H9 (cell line): ENCODE data around the gene NDUFB2. TPM values are rescaled to one million over a fixed set of nuclear protein-coding genes. Genes with fewer than 3 reads are reported as not detected.

Source experiments
- DNase-seq: peaks from one replicate; pipeline ENCODE4 v3.0.0-alpha.2; 2017
- H2AFZ ChIP-seq: one replicate; pipeline ENCODE4 v1.6.1; 2013; ENCODE audit warnings: mild to moderate bottlenecking, low read length, control low read depth, moderate library complexity
- H2AK5ac ChIP-seq: 2 replicates; pipeline ENCODE4 v1.6.1; 2013; ENCODE audit warnings: low read length, control low read depth, mixed read lengths; ENCODE audit not compliant: insufficient read length
- H2BK120ac ChIP-seq: one replicate; pipeline ENCODE4 v1.6.1; 2013; ENCODE audit warnings: low read depth, mild to moderate bottlenecking, low read length, control low read depth, inconsistent platforms; ENCODE audit not compliant: poor library complexity, severe bottlenecking
- H2BK12ac ChIP-seq: 2 replicates; pipeline ENCODE4 v1.6.1; 2013; ENCODE audit warnings: low read length, control low read depth, mixed read lengths, low read depth; ENCODE audit not compliant: insufficient read length
- H2BK15ac ChIP-seq: 2 replicates; pipeline ENCODE4 v1.6.1; 2013; ENCODE audit warnings: low read depth, low read length, control low read depth
- H2BK20ac ChIP-seq: one replicate; pipeline ENCODE4 v1.6.1; 2013; ENCODE audit warnings: low read depth, mild to moderate bottlenecking, low read length, control low read depth, inconsistent platforms; ENCODE audit not compliant: poor library complexity, severe bottlenecking
- H2BK5ac ChIP-seq: 2 replicates; pipeline ENCODE4 v1.6.1; 2013; ENCODE audit warnings: low read length, control low read depth, mixed read lengths; ENCODE audit not compliant: insufficient read length
- H3K14ac ChIP-seq: 2 replicates; pipeline ENCODE4 v1.6.1; 2013; ENCODE audit warnings: low read length, control low read depth; ENCODE audit not compliant: insufficient read depth
- H3K18ac ChIP-seq: 2 replicates; pipeline ENCODE4 v1.6.1; 2013; ENCODE audit warnings: low read depth, mild to moderate bottlenecking, mixed read lengths, low read length, control low read depth; ENCODE audit not compliant: insufficient read length
- H3K23ac ChIP-seq: 2 replicates; pipeline ENCODE4 v1.6.1; 2013; ENCODE audit warnings: low read length, control low read depth, mixed read lengths, low read depth; ENCODE audit not compliant: insufficient read length
- H3K23me2 ChIP-seq: 2 replicates; pipeline ENCODE4 v1.6.1; 2013; ENCODE audit warnings: low read depth, mild to moderate bottlenecking, mixed read lengths, low read length, control low read depth; ENCODE audit not compliant: insufficient read length, poor library complexity, severe bottlenecking
- H3K27ac ChIP-seq: 2 replicates; pipeline ENCODE4 v1.5.1; 2013; ENCODE audit warnings: low read length, control low read depth, mixed read lengths, low read depth; ENCODE audit not compliant: insufficient read length
- H3K27me3 ChIP-seq: 2 replicates; pipeline ENCODE4 v1.6.1; 2013; ENCODE audit warnings: low read length, control low read depth, inconsistent platforms; ENCODE audit not compliant: insufficient read depth
- H3K4ac ChIP-seq: 2 replicates; pipeline ENCODE4 v1.6.1; 2013; ENCODE audit warnings: low read depth, mild to moderate bottlenecking, control low read depth, inconsistent platforms, low read length, moderate library complexity
- H3K4me1 ChIP-seq: 2 replicates; pipeline ENCODE4 v1.6.1; 2013; ENCODE audit warnings: low read length, control low read depth, inconsistent platforms; ENCODE audit not compliant: insufficient read depth
- H3K4me2 ChIP-seq: 2 replicates; pipeline ENCODE4 v1.6.1; 2013; ENCODE audit warnings: low read length, control low read depth, mixed read lengths; ENCODE audit not compliant: insufficient read length, insufficient read depth
- H3K56ac ChIP-seq: 2 replicates; pipeline ENCODE4 v1.6.1; 2013; ENCODE audit warnings: low read depth, mild to moderate bottlenecking, mixed read lengths, low read length, control low read depth; ENCODE audit not compliant: insufficient read length
- H3K79me1 ChIP-seq: 2 replicates; pipeline ENCODE4 v1.6.1; 2013; ENCODE audit warnings: low read depth, mild to moderate bottlenecking, moderate library complexity, low read length, control low read depth, inconsistent platforms; ENCODE audit not compliant: insufficient read depth, poor library complexity, severe bottlenecking
- H3K79me2 ChIP-seq: 2 replicates; pipeline ENCODE4 v1.6.1; 2013; ENCODE audit warnings: low read length, control low read depth, inconsistent platforms; ENCODE audit not compliant: insufficient read depth
- H3K9ac ChIP-seq: 2 replicates; pipeline ENCODE4 v1.6.1; 2013; ENCODE audit warnings: low read length, control low read depth, mixed read lengths; ENCODE audit not compliant: insufficient read length; ENCODE audit errors: extremely low read depth
- H3K9me3 ChIP-seq: one replicate; pipeline ENCODE4 v1.6.1; 2013; ENCODE audit warnings: low read depth, low read length, inconsistent platforms; ENCODE audit not compliant: control insufficient read depth
- H3T11ph ChIP-seq: one replicate; pipeline ENCODE4 v1.6.1; 2013; ENCODE audit warnings: mild to moderate bottlenecking, low read length, control low read depth, inconsistent platforms
- H4K20me1 ChIP-seq: one replicate; pipeline ENCODE4 v1.6.1; 2013; ENCODE audit not compliant: control insufficient read depth, insufficient read length, insufficient read depth
- H4K5ac ChIP-seq: 2 replicates; pipeline ENCODE4 v1.6.1; 2013; ENCODE audit warnings: low read depth, mild to moderate bottlenecking, mixed read lengths, low read length, control low read depth; ENCODE audit not compliant: insufficient read length
- H4K8ac ChIP-seq: replicated peaks from 2 replicates; pipeline ENCODE4 v1.6.1; 2013; ENCODE audit warnings: low read length, control low read depth, mixed read lengths, low read depth; ENCODE audit not compliant: insufficient read length
- H4K91ac ChIP-seq: 2 replicates; pipeline ENCODE4 v1.6.1; 2013; ENCODE audit warnings: low read depth, mild to moderate bottlenecking, moderate library complexity, mixed read lengths, low read length, control low read depth; ENCODE audit not compliant: insufficient read length
- H3K27ac Mint-ChIP-seq, 3 experiments: 2 replicates in 2 of 3; 3 replicates in 1 of 3; pipeline ENCODE4 v1.8.0; 2020 to 2021; ENCODE audit warnings: mixed read lengths in 3 of 3, mild to moderate bottlenecking in 1 of 3, moderate library complexity in 1 of 3
- H3K27me3 Mint-ChIP-seq: 2 replicates; pipeline ENCODE4 v1.8.0; 2021; ENCODE audit warnings: low read depth, mild to moderate bottlenecking, moderate library complexity, mixed read lengths
- H3K36me3 Mint-ChIP-seq, 3 experiments: 2 replicates in 2 of 3; 3 replicates in 1 of 3; pipeline ENCODE4 v1.8.0; 2020 to 2021; ENCODE audit warnings: low read depth in 3 of 3, mixed read lengths in 3 of 3; ENCODE audit not compliant: insufficient read depth in 1 of 3
- H3K4me1 Mint-ChIP-seq, 2 experiments: 2 replicates each; pipeline ENCODE4 v1.8.0; 2020; ENCODE audit warnings: mixed read lengths in 2 of 2
- H3K4me3 Mint-ChIP-seq, 2 experiments: 2 replicates in 1 of 2; 3 replicates in 1 of 2; pipeline ENCODE4 v1.8.0; 2020 to 2021; ENCODE audit warnings: mild to moderate bottlenecking in 2 of 2, mixed read lengths in 2 of 2, moderate library complexity in 1 of 2
- H3K9me3 Mint-ChIP-seq, 2 experiments: 2 replicates in 1 of 2; 3 replicates in 1 of 2; pipeline ENCODE4 v1.8.0; 2020; ENCODE audit warnings: mild to moderate bottlenecking in 2 of 2, mixed read lengths in 2 of 2, moderate library complexity in 1 of 2
- CTCF ChIP-seq: fragments of 200-600 bp; sonication (generic); conservative IDR thresholded peaks from 3 replicates; pipeline ENCODE4 v1.8.0; 2021; ENCODE audit warnings: antibody characterized with exemption, mild to moderate bottlenecking
- WGBS: extraction: QIAGEN DNeasy Blood & Tissue Kit; methylation state at CpG from one replicate; pipeline ENCODE4 v1.1.7; 2013; ENCODE audit warnings: missing lambda C conversion rate, low lambda C conversion rate, mixed read lengths; ENCODE audit not compliant: insufficient read length; ENCODE audit errors: extremely low coverage; 5-methylcytosine and 5-hydroxymethylcytosine counted together
- total RNA-seq: library from RNA; stranded (reverse); gene quantifications from 2 replicates; pipeline ENCODE4 v1.2.1, GENCODE V29; 2021

Gene NDUFB2
- total RNA-seq, 1 experiment from 2014 or later: 177 TPM

DNA sequence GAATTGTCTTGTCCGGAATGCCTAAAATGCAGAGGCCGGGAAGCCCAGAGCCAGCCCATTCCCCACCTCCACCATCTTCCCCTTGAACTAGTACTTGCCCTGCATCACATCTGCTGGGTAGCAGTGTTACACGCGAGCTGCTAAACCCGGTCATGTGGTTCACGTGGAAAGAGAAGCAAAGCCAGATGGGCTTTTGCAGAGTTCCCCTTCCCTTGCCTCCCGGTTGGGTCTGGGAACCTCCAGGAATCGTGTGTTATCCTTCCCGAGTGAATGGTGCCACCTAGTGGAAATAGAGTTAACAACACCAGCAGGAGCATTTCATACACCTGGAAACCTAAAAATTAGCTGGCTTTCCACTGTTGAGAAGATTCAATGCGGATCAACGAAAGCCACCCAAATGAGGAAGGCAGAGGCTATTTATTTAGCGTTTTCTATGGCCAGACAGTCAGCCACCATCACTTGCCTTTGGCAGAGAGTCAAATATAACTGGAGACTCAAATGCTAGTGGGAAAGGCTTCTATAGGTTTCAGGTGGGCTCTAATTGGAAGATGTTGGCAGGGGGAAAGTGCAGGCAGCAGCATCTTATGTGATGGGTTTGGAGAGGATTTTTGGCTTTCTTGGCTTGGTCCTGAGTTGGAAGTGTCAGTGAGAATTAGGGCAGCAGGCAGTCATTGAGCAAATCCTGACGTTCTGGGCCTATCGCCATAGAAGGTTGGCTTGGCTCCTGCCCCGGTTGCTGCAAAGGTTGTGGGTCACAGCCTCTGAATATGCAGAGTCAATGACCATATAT is 43.0 kb upstream of the NDUFB2 start:
- Histone ChIP-seq H3K4me1 (no peaks in the 10 kb centered on the region), H4K8ac (no peak overlapping the region), H3K79me2 (no peaks in the 10 kb centered on the region), H2AK5ac (no peak overlapping the region), H3T11ph (no peak overlapping the region), H3K23me2 (no peaks in the 10 kb centered on the region), H3K23ac (no peak overlapping the region), H2BK120ac (no peak overlapping the region), H3K14ac (no peak overlapping the region), H3K4me2 (no peak overlapping the region), H3K4ac (no peak overlapping the region), H4K5ac (no peak overlapping the region), H2BK5ac (no peak overlapping the region), H4K20me1 (no peaks in the 10 kb centered on the region), H4K91ac (no peak overlapping the region), H3K27me3 (no peaks in the 10 kb centered on the region), H3K18ac (no peak overlapping the region), H3K9ac (no peak overlapping the region), H2AFZ (peak overlapping the region; percentile 57), H3K9me3 (no peaks in the 10 kb centered on the region), H2BK12ac (no peak overlapping the region), H3K79me1 (no peaks in the 10 kb centered on the region), H3K27ac (no peak overlapping the region), H2BK20ac (no peak overlapping the region), H3K56ac (no peak overlapping the region), H2BK15ac (no peak overlapping the region)
- whole genome bisulfite sequencing: no CpG with 5 or more reads among the region's 15 CpGs
- no peaks in the 10 kb centered on the region for H3K36me3 Mint-ChIP-seq
- no peak overlapping the region; a peak in 1 of 5 replicates for H3K4me3 Mint-ChIP-seq
- H3K27ac Mint-ChIP-seq: no peak overlapping the region
- peaks cover 8 to 10% of the 10 kb centered on the region in 2 experiments; a peak in 3 of 4 replicates for H3K4me1 Mint-ChIP-seq
- peak; percentile 77 for DNase-seq
- peaks cover 2 to 3% of the 10 kb centered on the region in 2 experiments; a peak in 2 of 5 replicates for H3K9me3 Mint-ChIP-seq
- H3K27me3 Mint-ChIP-seq: peaks cover 8% of the 10 kb centered on the region
- TF ChIP-seq CTCF: peak; percentile 90
